HG03432 (cell line): ENCODE data around the gene ASTN1.

ENCODE experiments used
- ATAC-seq: cut with Tn5 transposase; IDR thresholded peaks from one replicate; pipeline ENCODE4 v1.9.1; 2021; ENCODE audit warnings: mild to moderate bottlenecking, moderate library complexity; ENCODE audit not compliant: unreplicated experiment

Gene ASTN1

GRCh38 chr1:177164380-177165068 lies at the start of gene ASTN1:
Gene ASTN1, minus strand, starts transcription at chr1:177164712. Its CDS starts 36 bp downstream, at chr1:177164676.
- ATAC-seq = no peak

GRCh38 chr1:177211231-177211630 lies 46.7 kb upstream of the ASTN1 start:
- no peak for ATAC-seq

GRCh38 chr1:177210071-177210470 lies 45.6 kb upstream of the ASTN1 start:
- no peak for ATAC-seq

DNA sequence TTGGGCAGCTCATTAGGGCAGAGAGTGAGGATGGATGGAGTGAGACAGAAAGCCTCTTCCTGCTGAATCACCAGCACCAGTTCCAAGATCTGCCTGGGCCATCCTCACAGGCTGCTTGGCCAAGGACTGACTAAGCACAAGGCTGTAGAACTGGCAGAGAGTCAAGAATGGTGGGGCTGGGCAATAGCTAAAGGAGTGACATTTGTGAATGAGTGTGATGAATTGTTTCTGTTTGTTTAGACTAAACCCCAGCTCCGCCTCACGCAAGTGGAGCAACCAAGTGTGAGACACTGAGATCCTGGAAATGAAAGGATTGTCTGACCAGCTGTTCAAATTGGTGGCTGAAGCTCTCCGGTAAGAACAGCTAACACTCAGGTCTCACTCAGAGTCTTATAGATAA lies 44.8 kb upstream of the ASTN1 start:
- ATAC-seq = no peak

DNA sequence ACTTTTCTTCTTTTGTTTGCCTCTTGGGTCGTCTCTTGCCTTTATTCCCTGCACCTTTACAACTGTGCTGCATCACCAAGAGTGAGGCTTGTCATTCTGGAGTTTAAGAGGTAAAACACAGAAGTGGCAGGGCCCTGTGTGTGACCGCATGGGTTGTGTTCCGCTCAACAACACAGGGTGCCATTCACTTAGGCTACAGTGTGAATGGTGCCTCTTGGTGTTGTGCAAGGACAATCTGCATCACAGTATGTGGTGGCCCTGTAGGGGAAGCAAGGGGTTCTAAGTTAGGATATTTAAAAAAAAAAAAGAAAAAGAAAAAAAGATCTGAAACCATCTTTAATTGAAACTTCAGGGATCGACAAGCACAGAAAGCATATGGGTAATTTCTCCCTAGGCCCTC lies 44.4 kb upstream of the ASTN1 start:
- ATAC-seq = no peak

DNA sequence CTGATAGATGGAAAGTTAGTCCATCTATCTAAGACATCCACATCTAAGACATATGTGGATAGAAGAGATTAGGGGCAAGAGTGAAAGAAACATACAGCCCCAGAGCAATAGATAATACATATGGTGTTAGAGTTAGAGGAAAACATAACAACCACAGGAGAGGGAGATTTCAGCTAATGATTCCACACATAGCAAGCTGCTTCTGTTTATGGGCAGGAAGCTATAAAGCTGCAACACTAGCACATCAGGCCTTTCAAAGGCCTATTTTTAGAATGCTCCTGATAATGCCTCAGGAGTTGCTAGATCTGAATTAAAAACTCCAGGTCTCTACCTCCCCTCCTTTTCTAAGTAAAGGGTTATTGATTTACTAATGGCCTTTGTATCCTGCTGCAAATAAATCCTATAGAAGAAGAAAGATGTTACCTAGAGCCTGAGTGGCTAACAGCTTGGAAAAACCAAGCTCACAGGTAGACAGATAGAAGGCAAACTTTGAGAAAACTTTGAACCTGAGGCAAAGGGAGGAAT lies 42.4 kb upstream of the ASTN1 start:
- no peak for ATAC-seq

DNA sequence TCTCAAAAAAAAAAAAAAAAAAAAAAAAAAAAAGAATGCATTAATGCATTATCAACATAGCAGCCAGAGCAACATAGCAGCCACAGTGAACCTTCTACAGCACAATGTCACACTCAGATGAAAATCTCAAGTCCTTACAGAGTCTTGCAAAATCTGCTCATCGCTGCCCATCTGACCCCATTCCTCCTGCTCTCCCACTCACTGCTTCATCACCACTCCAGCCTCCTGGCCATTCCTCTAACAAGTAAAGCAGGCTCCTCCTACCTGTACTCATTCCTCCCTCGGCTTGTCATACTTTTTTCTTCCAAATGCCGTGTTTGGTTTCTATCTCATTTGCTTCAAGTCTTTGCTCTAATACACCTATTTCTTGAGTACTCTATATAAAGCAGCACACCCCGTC lies 35.8 kb upstream of the ASTN1 start:
- ATAC-seq = no peak

DNA sequence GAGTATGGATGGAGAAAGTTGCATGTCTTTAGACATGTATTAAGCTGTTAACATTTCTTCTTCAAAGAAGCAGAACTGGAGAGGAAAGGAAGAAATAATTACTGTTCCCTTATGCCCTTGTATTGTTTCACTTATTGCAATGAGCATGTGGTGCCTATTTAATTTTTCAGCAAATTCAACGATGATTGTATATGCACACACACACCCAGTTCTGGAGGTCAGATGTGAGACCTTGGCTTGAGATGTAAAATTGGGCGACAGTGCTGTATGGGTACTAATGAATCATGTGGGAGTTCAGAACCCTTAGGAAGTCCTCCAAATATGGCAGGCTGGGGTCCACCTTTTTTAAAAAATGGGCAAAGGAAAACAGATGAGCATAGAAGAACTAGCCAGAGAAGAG lies 33.7 kb upstream of the ASTN1 start:
- no peak for ATAC-seq

GRCh38 chr1:177190308-177190970 lies 25.9 kb upstream of the ASTN1 start:
- no peak for ATAC-seq

GRCh38 chr1:177186639-177187038 lies 22.1 kb upstream of the ASTN1 start:
- ATAC-seq = no peak

- no peak for ATAC-seq
Measured at GRCh38 chr1:177185209-177185608, 20.7 kb upstream of the ASTN1 start.

GRCh38 chr1:177183836-177184235 lies 19.3 kb upstream of the ASTN1 start:
- no peak for ATAC-seq

DNA sequence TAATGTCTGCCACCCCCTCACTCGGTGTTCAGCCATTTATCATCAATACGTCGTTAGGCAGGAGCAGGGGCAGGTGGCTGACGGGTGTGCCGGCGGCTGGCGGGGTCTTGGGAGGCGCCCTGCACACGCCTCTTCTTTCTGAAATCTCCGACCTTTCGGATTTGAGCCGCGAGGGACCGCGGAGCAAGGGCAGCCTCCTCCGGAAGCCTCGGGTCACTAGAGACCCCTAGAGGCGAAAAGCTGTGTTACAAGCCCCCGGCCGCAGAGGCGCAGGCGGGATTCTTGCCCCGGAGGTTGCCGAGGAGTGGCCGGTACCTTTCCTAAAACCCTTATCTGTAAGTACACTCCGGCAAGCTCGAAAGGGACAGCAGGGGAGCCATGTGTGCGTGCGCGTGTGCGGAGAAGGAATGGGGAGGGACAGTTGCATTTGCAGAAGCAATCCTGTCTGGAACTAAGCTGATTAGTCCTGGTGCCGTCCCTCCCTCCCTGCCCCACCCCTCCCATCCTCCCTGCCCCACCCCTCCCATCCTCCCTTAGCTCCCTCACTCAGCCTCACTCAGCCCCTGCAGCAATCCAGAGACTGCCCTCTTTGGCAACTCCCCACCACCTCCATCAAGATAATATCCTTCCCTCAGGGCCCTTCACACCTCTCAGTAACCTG lies 17.2 kb upstream of the ASTN1 start:
- ATAC-seq = peak; percentile 97

GRCh38 chr1:177181280-177181630 lies 16.7 kb upstream of the ASTN1 start:
- peak; percentile 29 for ATAC-seq

DNA sequence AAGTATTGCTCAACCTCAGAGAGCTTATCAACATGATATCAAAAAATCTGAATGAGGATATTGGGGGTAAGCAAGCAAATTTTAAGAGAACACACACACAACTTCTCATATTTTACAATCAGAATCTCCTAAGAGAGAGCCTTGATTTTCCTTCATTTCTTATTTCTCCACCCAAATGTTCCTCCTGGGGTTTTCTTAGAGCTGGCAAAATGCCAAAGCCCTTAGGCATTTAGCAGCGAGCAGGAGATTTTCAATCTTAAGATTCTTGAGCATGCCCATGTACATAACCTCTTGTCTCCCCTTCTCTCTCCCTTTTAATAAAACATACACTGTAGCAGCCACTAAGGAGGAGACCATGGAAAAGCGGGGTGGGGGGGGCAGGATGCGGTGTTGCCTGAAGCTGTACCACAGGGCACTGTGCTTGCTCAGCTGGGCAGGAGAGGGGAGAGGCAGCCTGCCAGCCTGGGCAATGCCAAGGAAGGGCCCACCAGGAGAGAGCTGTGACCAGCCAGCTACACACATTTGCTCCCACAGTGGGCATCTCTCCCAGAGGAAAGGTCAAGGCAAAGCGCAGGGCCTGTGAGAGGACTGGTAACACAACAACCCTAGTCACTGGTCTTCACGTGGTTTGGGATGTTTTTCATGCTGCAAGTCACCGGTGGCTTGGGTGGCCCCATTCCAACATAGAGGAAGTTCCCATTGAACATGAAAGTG lies 10.6 kb upstream of the ASTN1 start:
- ATAC-seq = no peak

DNA sequence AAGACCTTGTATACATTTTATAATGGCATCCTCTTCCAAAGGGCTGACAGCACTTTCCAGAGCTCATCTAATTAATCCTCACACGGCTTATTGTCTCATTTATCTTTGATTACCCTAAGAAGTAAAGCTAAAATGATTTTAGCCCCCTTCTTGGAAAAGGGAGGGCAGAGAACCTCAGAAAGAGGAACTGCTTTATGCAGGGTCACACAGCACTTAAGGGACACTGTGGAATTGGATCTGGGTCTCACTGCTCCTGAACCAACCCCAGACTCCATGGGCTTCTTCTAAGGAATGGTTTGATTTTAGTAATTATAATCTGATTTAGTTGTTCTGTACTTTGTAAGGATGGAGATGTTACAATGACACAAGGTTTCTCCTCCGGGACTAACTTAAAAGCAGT lies 9.5 kb upstream of the ASTN1 start:
- no peak for ATAC-seq

- no peak for ATAC-seq
Measured at GRCh38 chr1:177172866-177173265, 8.4 kb upstream of the ASTN1 start.

DNA sequence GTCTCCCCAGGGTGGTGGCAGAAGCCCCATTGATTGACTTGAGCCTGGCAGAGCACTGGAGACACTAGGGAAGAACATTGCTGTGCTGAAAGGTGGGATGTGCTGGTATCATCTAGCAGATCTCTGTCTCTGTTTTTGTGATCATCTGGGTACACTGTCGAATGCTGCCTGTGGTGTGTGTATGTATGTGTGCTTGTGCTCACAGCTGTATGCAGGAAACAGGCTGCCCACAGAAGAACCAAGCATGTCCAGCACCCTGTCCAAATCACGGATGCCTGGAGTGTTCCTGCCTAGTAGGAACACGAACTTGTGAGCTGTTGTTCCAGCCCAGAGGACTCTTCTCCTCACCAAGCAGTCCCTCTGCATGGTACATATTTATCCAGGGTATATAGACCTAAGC lies 7.8 kb upstream of the ASTN1 start:
- no peak for ATAC-seq

DNA sequence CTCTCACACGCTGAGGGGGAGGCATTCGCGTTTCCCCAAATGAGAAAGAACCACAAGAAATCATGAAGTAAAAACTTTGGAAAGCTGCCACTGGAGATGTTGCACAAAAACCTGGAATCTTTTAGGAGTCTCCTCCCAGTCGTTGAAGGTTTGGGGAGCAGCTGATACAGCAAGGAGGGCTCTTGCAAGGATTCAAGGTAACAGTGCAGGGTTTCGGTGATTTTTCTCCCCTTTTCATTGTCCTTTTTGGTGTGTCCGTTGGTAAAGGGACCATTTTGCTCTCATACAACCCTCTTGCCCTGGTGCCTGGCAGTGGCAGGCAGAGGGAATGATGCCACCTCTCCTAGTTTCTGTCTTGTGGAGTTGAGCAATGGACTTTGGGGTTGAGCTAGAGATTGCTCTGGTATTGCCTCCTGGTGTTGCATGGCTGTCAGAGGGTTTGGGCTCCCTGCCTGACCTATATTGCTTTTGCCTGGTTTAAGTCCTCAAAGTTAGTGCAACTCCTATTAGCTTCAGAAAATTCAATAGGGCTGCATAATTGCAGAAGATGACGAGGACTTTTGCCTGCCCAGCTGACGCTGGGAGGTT lies 7.1 kb upstream of the ASTN1 start:
- no peak for ATAC-seq

DNA sequence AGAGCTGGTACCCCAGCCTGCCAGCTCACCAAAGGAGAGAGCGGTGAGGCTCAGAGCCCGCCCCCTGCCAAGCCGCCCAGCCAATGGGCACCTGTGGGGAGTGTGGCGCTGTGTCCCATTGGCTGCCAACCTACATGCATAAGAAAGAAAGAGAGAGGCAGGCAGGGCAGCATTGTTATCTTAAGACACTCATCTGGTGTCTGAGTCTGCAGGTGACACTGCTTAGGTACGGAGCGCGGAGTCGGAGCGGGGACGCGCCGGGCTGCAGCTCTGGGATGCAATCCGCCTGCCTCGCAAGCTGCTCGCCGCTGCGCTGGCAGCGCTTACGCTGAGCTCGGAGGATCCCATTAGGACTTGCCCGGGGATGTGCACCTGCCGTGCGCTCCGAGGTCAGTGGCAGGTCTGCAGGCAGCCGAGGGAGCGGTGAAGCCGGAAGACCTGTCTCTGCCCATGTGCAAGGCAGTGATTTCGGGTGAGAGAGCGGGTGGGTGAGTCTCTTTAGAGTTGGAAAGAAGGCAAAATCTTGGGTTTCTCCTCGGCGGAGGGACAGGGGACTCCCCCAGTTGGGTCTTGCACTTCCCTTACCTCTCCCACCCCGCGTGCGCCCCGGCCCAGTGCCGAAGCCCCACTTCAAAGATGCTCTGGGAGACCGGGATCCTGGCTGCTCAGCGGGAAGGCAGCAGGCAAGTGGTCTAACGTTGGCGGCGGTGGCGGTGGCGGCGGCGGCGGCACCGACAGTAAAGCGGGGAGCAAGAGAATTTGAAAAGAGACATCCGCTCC lies 6.4 kb upstream of the ASTN1 start, which contains the start of gene BRINP2:
BRINP2 (plus strand) TSS at position 203 of the 780 bp plus-strand sequence. CDS start 58,919 bp downstream, outside the sequence.
- peak; percentile 78 for ATAC-seq
